Neural progenitor cell (in vitro differentiated cells): ENCODE data around the gene SIGMAR1. TPM values are rescaled to one million over a fixed set of nuclear protein-coding genes. Genes with fewer than 3 reads are reported as not detected.

Source experiments
- DNase-seq: peaks from one replicate; pipeline ENCODE4 v3.0.0-alpha.2; 2016; ENCODE audit warnings: low spot score
- H2AFZ ChIP-seq: fragments of 200-600 bp; sonication (generic); replicated peaks from 2 replicates; pipeline ENCODE4 v1.6.1; 2016; ENCODE audit warnings: antibody characterized with exemption
- H3F3A ChIP-seq: fragments of 200-600 bp; sonication (generic); 2 replicates; pipeline ENCODE4 v1.6.1; 2016; ENCODE audit warnings: antibody characterized with exemption, low read depth
- H3K27ac ChIP-seq: fragments of 200-600 bp; sonication (generic); 2 replicates; pipeline ENCODE4 v1.5.1; 2016; ENCODE audit warnings: mild to moderate bottlenecking
- H3K27me3 ChIP-seq: fragments of 200-600 bp; sonication (generic); 2 replicates; pipeline ENCODE4 v1.6.1; 2016; ENCODE audit warnings: mild to moderate bottlenecking, moderate library complexity
- H3K36me3 ChIP-seq: fragments of 200-600 bp; sonication (generic); 2 replicates; pipeline ENCODE4 v1.5.1; 2016
- H3K4me1 ChIP-seq: fragments of 200-600 bp; sonication (generic); 2 replicates; pipeline ENCODE4 v1.6.1; 2016; ENCODE audit warnings: mixed run types
- H3K4me2 ChIP-seq: fragments of 200-600 bp; sonication (generic); 2 replicates; pipeline ENCODE4 v1.6.1; 2016
- H3K4me3 ChIP-seq: fragments of 200-600 bp; sonication (generic); 2 replicates; pipeline ENCODE4 v1.5.1; 2016
- H3K79me2 ChIP-seq: fragments of 200-600 bp; sonication (generic); 2 replicates; pipeline ENCODE4 v1.6.1; 2016; ENCODE audit warnings: low read depth
- H3K9ac ChIP-seq: fragments of 200-600 bp; sonication (generic); 2 replicates; pipeline ENCODE4 v1.6.1; 2016
- H3K9me3 ChIP-seq: fragments of 200-600 bp; sonication (generic); 2 replicates; pipeline ENCODE4 v1.5.1; 2016; ENCODE audit warnings: low read depth
- H4K20me1 ChIP-seq: fragments of 200-600 bp; sonication (generic); 2 replicates; pipeline ENCODE4 v1.6.1; 2016; ENCODE audit warnings: low read depth
- H3K27ac Mint-ChIP-seq: 3 replicates; pipeline ENCODE4 v1.8.0; 2021; ENCODE audit warnings: mixed read lengths
- H3K27me3 Mint-ChIP-seq: 2 replicates; pipeline ENCODE4 v1.8.0; 2022; ENCODE audit warnings: low read depth, mild to moderate bottlenecking, inconsistent platforms, moderate library complexity, mixed read lengths; ENCODE audit not compliant: insufficient read depth
- H3K36me3 Mint-ChIP-seq: 3 replicates; pipeline ENCODE4 v1.8.0; 2021; ENCODE audit warnings: mixed read lengths
- H3K4me1 Mint-ChIP-seq: 3 replicates; pipeline ENCODE4 v1.8.0; 2021; ENCODE audit warnings: mixed read lengths
- H3K4me3 Mint-ChIP-seq: 3 replicates; pipeline ENCODE4 v1.8.0; 2021; ENCODE audit warnings: mild to moderate bottlenecking, moderate library complexity, mixed read lengths
- H3K9me3 Mint-ChIP-seq: 3 replicates; pipeline ENCODE4 v1.8.0; 2020; ENCODE audit warnings: mixed read lengths
- CTCF ChIP-seq: fragments of 200-600 bp; sonication (generic); IDR thresholded peaks from 2 replicates; pipeline ENCODE4 v1.5.1; 2017; ENCODE audit warnings: antibody characterized with exemption, mild to moderate bottlenecking
- EZH2 ChIP-seq: fragments of 200-600 bp; sonication (generic); IDR thresholded peaks from 2 replicates; pipeline ENCODE4 v1.6.1; 2017; ENCODE audit warnings: antibody characterized with exemption, mild to moderate bottlenecking, moderate library complexity
- EZH2phosphoT487 ChIP-seq: fragments of 200-600 bp; sonication (generic); IDR thresholded peaks from 2 replicates; pipeline ENCODE4 v1.6.1; 2017; ENCODE audit warnings: antibody characterized with exemption
- small RNA-seq: library from RNA; depleted of rRNA; stranded (forward); fragments of <200 nt; gene quantifications from one replicate; pipeline ENCODE3, GENCODE V24; 2015
- total RNA-seq: library from RNA; depleted of rRNA; stranded (reverse); fragments of >200 nt; gene quantifications from 2 replicates; pipeline ENCODE4 v1.2.3, GENCODE V29; 2015; ENCODE audit warnings: low replicate concordance

The SIGMAR1 gene
- total RNA-seq, 1 donor from 2014 or later = 37.8 TPM

- Histone ChIP-seq H4K20me1 (peaks cover 44% of the 10 kb centered on the region), H3K36me3 (no peaks in the 10 kb centered on the region), H3K27me3 (peaks cover 75% of the 10 kb centered on the region), H3K4me3 (no peak overlapping the region), H3K79me2 (peaks cover 5% of the 10 kb centered on the region), H3K9me3 (no peaks in the 10 kb centered on the region), H3K27ac (no peak overlapping the region), H3F3A (peaks cover 27% of the 10 kb centered on the region), H3K9ac (no peak overlapping the region), H3K4me2 (no peak overlapping the region), H3K4me1 (peaks cover 48% of the 10 kb centered on the region), H2AFZ (no peak overlapping the region)
- peaks cover 84% of the 10 kb centered on the region for H3K4me1 Mint-ChIP-seq
- no peak for TF ChIP-seq CTCF
- no peak for TF ChIP-seq EZH2
- TF ChIP-seq EZH2phosphoT487 = no peak
- H3K9me3 Mint-ChIP-seq = no peaks in the 10 kb centered on the region
- peaks cover 5% of the 10 kb centered on the region for H3K27me3 Mint-ChIP-seq
- H3K27ac Mint-ChIP-seq = no peak overlapping the region
- no peak for DNase-seq
- H3K36me3 Mint-ChIP-seq = no peaks in the 10 kb centered on the region
- H3K4me3 Mint-ChIP-seq = no peak overlapping the region
Measured at GRCh38 chr9:34584970-34585369, 52.6 kb downstream of the SIGMAR1 start.

Small RNA genes lying within 50 kb of the gene (small RNA-seq; reads per million reads assigned to genes)
- not detected for gene CCL27

Other genes with a start within 250 kb of the SIGMAR1 start
- 4.2 and 6.5 TPM in 2 replicates for gene FAM219A, start 179.2 kb downstream of the SIGMAR1 start, total RNA-seq
- gene DNAI1, start 179.0 kb downstream of the SIGMAR1 start, total RNA-seq = 0.52 and 1.3 TPM in 2 replicates
- 4.4 and 21.3 TPM in 2 replicates for gene ENHO, start 114.8 kb downstream of the SIGMAR1 start, total RNA-seq
- 8.6 and 37.2 TPM in 2 replicates for gene CNTFR, start 48.1 kb downstream of the SIGMAR1 start, total RNA-seq
- gene RPP25L, start 25.7 kb downstream of the SIGMAR1 start, total RNA-seq = 17.4 and 40.1 TPM in 2 replicates
- 45.6 and 98.3 TPM in 2 replicates for gene DCTN3, start 17.3 kb downstream of the SIGMAR1 start, total RNA-seq
- 4.7 and 5.3 TPM in 2 replicates for gene ARID3C, start 8.7 kb downstream of the SIGMAR1 start, total RNA-seq
- gene GALT, start 8.9 kb upstream of the SIGMAR1 start, total RNA-seq = 32.1 and 43.7 TPM in 2 replicates
- gene IL11RA, start 14.4 kb upstream of the SIGMAR1 start, total RNA-seq = 11.4 and 12.7 TPM in 2 replicates
- gene CCL27, start 24.9 kb upstream of the SIGMAR1 start, total RNA-seq = 0.37 and 0.67 TPM in 2 replicates
- gene CCL19, start 53.5 kb upstream of the SIGMAR1 start, total RNA-seq = not detected in 2 replicates
- not detected in 2 replicates for gene CCL21, start 72.3 kb upstream of the SIGMAR1 start, total RNA-seq